Hematopoietic multipotent progenitor cell (in vitro differentiated cells): ENCODE data around the gene EEF1G. TPM values are rescaled to one million over a fixed set of nuclear protein-coding genes. Genes with fewer than 3 reads are reported as not detected.
"Not testable (repeated sequence)": the region's sequence is repeated elsewhere in the genome, so short reads cannot be mapped to it uniquely, and the experiment has no call there.

Experiments used
- DNase-seq, 3 donors: peaks; one replicate each; pipeline ENCODE4 v3.0.0-alpha.2; 2011 to 2015; ENCODE audit warnings: low read depth in 2 of 3, low spot score in 2 of 3
- total RNA-seq: library from RNA; depleted of rRNA; stranded (reverse); fragments of >200 nt; gene quantifications from one replicate; pipeline ENCODE4 v1.2.3, GENCODE V29; 2012

The EEF1G gene, protein sequence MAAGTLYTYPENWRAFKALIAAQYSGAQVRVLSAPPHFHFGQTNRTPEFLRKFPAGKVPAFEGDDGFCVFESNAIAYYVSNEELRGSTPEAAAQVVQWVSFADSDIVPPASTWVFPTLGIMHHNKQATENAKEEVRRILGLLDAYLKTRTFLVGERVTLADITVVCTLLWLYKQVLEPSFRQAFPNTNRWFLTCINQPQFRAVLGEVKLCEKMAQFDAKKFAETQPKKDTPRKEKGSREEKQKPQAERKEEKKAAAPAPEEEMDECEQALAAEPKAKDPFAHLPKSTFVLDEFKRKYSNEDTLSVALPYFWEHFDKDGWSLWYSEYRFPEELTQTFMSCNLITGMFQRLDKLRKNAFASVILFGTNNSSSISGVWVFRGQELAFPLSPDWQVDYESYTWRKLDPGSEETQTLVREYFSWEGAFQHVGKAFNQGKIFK
- 3,462 TPM for total RNA-seq

DNA sequence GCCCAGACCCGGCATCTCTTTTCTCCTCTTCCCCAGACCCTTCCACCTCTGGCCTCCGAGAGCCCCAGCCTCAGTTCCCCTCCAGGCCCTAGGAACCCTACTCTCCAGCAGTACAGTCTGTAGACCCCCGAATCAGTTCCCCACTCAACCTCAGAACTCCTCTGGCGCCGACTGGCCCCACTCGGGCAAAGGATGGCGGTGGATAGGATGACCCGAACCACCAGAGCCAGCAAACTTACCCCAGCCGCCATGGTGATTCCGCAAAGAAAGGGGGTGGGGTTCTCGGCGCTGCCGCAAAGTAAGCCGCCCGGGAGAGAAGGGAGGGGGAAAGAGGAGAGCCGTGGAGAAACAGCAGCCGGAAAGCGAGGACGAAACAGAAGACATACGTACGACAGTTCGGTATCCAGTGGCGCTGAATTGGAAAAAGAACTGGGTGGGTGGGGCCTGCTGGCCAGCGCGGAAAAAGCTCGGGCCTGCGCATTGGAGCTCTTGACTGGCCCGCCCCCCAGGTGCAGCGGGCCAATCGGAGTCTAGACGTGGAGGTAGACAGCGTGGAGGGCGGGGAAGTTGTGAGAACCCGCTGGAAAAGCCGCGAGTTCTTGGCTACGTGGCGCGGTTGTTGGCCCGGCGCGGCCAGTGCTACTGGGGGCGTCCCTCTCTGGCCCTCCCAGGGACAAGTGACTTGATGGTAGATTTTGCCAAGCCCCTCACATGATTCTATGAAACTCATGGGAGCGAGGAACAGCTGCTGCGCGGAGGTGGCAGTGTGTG is at the start of gene EEF1G:
EEF1G (minus strand) TSS at position 300 of the 771 bp plus-strand sequence; CDS start at position 251, 49 bp downstream.
- DNase-seq, result peak; percentile 91 to 100 (median 99)

DNA sequence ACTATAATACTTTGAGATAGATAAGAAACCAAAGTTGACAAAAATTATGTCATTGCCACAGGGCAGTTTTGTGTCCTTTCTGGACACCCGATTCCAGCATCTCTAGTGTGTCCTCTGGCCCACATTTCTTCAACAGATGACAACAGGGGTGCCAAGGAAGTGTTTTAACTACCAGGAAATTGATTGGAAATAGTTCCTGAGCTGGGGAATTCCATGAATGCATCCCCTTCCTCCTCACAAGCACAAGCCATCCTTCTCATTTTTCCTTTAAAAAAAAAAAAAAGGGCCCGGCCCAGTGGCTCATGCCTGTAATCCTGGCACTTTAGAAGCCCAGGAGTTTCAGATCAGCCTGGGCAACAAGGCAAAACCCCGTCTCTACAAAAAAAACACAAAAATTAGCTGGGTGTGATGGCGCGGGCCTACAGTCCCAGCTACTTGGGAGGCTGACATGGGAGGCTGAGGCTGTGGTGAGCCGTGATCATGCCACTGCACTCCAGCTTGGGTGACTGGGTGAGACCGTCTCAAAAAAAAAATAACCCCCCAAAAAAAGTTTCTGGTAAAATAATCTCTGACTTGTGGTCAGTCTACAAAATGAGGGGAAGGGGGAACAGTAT is 48.9 kb upstream of the EEF1G start:
- DNase-seq, result no peak

DNA sequence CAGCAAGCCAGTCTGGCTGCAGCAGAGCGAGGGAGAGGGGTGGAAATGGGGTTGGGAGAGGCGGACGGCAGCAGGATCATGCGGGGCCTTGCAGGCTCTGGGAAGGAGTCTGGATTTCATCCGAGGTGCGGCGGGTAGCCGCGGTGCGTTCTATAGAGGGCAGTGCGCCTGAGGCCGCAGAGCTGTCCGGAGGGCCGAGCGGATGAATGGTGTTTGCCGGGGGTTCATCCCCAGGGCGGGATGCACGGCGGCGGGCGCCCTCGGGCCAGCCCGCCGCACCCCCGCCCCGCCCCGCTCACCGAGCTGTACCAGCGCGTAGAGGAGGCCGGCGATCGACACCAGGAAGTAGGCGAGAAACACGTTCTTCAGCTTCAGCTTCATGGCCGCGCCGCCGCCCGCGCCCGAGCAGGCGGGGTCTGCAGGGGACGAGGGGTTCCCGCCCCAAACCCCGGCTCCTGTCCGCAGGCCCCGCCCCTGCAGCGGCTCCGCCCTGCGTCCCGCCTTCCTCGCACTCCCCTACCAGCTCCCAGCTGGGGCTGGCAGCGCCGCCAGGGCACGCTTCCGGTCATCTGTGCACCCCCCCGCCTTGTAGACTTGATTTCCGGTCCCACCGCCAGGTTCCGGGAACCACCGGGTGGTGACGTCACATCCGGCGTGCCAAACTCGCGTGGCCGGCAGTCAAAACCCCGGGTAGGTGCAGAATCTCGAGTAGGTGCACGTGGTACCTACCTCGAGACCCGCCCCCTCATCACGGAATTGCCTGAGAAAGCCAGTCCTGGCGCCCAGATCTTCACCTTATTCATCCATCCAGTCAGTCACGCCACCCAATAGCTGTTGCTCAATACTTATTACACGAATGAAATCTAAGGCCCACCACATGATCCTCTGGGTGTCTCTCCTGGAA is 48.1 kb upstream of the EEF1G start, which contains the start of gene B3GAT3:
B3GAT3 (minus strand) TSS at position 420 of the 904 bp plus-strand sequence; CDS start at position 381, 39 bp downstream.
- DNase-seq, result peak; percentile 94 to 97 (median 94)

DNA sequence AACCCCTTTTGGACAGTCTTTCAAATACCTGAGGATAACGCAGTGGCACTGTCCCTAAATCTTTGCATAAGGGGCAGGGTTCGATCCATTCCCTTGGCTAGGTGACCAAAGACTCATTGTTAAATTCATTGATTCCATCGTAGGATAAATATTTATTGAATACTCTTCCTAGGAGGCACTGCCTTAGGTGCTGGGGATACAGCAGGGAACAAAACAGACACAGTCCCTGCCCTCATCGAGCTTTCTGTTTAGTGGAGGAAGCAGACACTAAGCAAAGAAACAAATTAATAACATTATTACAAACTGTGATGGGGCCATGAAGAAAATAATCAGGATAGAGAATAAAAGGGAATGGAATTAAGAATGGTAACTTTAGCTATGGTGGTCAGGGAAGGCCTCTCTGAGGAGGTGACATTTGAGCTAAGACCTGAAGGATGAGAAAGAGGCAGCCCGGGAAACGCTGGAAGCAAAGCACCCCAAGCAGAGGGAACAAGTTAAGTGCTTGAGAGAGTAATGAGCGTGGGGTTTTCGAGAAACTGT is 47.4 kb upstream of the EEF1G start:
- no peak for DNase-seq

DNA sequence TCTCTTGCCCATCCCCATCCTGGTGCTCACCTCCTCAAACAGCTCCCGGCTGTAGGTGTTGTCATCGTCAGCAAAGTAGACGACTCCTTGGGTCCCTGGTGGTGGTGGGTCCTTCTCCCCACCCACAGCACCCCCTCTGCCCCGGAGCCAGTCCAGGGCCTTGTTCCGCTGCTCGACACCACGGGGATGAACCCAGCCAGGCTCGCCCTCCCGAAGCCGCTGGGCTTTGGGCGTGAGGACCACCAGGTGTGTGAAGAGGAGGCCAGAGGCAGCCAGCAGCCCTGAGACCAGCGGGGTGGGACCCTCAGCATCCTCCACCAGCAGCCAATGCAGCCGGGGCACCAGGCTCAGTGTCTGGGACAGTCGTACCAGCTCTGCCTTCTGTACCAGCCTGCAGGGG is 43.3 kb upstream of the EEF1G start:
- DNase-seq, result not testable (repeated sequence)

DNA sequence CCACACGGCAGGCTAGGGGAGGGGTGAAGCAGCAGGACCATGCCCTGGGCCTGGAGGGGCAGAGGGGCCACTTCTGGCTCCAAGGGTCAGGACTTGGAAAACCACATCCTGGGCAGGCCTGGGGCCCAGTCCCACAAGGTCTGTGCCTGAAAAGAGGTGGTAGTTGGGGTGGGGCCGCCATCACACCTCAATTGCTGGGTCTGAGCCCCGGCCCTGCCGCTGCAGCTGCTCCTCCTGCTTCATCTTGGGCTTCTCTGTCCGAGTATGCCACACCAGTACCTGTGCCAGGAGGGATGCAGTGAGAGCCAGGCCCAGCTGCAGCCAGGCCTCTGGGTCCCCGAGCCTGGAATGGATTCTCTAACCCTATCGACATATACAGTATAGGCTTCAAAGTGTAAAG is 41.8 kb upstream of the EEF1G start:
- no peak for DNase-seq

DNA sequence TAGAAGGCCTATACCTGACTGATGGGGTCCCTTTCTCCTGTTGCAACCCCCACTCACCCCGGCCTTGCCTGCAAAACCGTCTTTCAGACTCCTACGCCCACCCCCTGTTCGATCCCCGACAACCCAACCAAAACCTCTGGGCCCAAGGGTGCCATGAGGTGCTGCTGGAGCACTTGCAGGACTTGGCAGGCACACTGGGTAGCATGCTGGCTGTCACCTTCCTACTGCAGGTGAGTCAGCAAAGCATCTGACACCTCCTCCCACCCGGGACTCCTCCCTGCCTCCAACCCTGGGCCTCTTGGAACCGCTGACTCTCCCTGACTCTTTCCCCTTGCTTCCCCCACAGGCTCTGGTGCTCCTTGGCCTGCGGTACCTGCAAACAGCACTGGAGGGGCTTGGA is 40.6 kb upstream of the EEF1G start:
- DNase-seq, result no peak

DNA sequence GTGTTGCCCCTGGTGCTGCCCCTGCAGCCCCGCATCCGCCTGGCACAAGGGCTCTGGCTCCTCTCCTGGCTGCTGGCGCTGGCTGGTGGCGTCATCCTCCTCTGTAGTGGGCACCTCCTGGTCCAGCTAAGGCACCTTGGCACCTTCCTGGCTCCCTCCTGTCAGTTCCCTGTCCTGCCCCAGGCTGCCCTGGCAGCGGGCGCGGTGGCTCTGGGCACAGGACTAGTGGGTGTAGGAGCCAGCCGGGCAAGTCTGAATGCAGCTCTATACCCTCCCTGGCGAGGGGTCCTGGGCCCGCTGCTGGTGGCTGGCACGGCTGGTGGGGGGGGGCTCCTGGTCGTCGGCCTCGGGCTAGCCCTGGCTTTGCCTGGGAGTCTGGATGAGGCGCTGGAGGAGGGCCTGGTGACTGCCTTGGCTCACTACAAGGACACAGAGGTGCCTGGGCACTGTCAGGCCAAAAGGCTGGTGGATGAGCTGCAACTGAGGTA is 39.6 kb upstream of the EEF1G start:
- DNase-seq, result no peak

DNA sequence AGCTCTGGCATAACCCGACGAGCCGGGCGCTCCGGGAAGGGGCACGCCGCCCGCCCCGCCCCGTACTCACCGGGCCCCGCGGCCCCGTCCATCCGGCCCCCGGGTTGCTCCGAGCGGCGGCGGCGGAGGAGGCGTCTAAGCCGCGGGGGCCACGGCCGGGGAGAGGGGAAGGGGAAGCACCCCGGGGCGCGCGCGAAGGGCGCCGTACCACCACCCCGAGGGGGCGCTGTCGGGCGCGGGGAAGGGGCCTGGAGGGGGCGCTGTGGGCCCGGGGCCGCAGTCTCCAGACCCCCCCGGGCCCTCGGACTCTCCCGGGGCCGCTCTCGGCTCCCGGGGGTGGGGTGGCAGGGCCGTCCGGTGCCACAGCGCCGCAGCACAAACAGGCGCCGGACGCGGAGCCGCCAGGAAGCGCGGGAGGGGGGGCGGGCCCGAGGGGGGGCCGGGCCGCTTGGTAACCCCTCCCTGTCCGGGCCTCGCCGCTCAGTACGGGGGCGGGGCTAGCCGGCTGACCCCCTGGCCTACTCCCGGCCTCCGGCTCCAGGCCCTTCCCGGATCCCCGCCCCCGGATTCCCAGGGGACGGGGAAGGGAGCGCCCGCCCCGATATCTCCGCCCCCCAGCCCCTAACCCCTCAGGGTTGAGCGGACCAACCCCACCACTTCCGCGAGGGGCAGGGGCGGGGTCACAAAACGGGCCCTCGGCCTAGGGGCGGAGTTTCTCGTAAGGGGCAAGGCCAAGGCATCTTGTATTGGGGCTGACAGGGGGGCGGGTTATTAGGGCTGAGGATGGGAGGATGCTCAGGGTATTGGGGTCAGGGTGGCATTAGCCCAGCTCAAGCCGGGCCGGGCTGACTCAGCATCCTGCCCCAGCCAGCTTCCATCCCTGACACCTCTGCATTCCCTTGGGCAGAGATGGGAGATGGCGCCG is 38.9 kb upstream of the EEF1G start, which contains the start of the genes EML3 and ROM1:
EML3 (minus strand) TSS at position 410 of the 925 bp plus-strand sequence; CDS start at position 92, 318 bp downstream.
ROM1 (plus strand) TSS at position 892 of the 925 bp plus-strand sequence; CDS start at position 917, 25 bp downstream.
- DNase-seq, result peak; percentile 78 to 95 (median 89)

DNA sequence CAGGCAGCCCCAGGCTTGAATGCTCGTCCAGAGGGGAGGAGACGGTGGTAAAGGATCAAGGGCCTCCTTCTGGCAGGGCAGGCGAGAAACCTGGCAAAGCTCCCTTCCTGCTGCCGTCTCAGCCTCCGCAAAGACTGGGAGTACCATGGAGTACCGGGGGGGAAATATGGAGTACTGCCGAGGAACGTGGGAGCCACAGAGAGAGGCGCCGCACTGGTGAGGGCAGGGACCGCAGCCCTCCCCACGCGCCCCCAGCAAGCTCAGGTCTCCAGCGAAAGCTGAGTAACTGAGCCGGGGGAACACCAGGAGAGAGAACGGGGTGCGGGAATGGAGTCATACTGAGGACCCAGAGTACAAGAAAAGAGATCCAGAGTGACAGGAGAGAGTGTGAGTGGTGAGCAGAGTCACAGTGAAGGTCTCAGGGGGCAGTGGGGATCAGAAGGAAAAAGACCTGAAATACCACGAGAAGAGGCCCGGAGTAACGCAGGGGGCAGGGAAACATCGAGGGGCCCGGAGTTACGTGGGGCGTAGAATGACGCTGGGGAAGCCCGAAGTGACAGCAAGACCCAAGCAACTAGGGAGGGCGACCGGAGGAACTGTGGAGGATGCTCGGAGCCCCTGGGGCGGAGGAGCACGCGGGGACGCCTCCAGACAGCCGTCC is 38.1 kb upstream of the EEF1G start:
- DNase-seq, result peak in 2 of 3 donors; percentile 64 to 76

DNA sequence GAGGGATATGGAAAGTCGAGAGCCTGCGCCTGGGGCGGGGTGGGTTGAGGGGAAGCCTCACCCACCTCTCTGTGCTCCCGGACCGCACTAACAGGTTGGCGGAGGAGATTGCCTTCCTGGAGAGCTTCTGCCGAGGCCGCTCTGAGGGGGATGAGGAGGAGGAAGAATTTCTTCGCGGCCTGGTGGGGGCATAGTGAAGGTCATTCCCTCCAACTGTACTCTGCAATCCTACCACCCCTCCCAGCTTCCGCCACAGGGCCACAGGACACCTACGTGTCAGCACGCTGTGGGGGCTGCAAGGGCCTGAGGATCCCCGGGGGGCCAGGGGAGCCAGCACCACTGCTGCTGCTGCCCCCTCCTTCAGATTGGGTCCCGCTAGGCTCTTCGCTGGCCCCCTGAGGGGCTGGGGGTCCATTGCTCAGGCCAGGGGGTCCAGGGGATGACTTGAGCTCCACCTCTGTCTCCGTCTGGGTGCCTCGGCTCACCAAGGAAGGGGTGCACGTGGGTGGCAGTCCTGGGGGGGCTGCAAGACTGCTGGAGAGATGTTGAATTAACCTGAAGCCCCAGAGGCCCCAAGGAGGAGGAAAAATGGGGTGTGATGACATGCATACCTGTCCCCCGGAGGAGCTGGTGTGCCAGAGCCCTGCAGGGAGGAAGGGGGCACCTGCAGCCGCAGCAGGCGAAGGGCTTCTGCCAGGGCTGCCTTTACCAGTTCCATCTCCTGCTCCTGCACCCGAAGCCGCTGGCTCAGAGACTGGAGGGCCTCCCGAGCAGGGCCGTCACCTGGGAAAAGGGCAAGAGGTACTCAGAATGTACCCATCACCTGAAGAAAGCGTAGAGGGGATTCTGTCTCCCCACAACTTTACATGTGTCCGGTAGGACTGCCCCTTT is 37.4 kb upstream of the EEF1G start:
- DNase-seq, result no peak

DNA sequence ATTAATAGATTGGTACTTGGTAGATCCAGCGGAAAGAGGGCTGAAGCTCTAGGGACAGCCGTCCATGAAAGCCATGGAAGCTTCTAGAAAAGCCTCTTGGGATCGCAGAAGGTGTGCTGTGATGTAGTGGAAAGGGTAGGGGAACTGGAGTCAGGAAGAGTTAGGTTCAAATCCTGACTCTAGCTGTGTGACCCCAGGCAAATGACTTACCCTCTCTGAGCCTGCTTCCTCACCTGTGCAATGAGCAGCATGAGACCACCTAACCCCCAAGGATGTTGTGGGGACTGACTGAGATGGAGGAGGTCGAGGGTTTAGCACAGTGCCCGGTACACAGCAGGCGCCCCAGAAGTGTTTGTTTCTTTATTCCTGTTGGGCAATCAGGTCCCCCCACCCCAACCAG is 36.7 kb upstream of the EEF1G start:
- no peak for DNase-seq

DNA sequence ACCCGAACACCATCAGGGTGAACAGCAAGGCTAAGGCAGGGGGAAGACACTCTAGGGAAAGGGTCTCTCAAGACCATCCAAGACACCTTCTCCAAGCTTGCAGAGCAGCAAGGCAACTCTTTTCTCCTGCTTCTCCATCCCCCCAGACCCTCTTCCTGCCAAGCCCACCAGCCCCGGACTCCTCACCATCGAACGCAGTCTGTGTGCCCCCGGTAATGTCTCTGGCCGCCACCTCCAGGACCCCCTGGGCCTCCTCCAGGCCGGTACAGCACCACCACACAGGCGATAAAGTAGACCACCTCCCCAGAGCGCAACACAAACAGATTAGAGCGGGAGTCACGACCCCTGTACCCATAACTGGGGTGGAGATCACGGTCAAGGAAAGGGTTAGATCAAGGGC is 35.1 kb upstream of the EEF1G start:
- no peak for DNase-seq

DNA sequence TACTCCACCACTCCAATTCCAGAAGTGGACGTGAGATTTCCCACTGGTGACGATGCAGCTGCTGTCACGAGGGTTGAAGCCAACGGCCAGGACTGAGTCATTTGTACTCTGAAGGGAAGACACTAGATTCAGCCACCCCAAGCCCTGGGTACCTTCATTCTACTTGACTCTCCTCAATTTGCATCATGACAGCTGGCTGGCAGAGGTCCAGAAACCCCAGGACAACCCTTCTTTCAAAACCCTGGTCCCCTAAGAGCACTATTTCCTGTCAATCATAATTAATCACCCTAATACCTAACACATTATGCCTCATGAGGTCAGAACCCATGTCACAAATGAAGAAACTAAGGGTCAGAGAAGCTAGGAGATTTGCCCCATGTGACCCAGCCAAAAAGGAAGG is 34.0 kb upstream of the EEF1G start:
- no peak for DNase-seq

DNA sequence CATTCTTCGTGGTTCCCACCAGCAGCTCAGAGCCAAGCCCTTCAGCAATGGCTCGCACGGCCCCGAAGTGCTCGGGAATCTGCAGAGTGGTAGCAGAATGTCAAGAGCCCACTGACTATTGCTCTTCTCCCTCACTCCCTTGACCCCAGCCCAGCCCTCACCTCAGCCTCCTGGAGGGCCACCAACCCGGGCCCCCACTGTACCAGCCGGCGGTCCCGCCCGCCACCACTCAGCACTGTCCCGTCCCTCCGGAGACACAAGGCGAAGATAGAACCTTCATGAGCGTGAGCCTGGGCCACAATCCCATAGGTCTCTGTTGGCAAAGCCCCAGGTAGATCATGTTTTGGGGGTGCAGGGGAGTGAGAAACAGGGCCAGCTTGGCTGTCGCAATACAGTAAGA is 32.2 kb upstream of the EEF1G start:
- no peak for DNase-seq

DNA sequence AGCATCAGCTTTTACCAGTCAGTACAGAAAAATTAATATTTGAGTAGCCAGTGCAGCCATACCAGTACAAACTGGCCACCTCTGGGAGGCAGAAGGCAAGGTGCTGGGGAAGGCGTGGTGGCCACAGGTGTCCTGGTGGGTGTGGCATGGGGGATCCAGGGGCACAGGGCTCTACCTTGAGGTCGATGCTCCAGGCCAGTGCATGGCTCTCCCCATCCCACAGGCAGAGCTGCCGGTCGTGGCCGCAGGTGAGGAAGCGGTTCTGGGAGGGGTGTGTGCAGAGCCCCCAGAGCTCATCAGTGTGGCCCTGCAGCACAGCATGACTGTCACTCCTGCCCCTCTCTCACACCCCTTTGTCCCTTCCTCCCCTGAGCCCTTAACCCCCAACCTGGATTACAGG is 31.8 kb upstream of the EEF1G start:
- DNase-seq, result no peak
